ENCODE results near the gene OR52E1. TPM values are rescaled to one million over a fixed set of nuclear protein-coding genes. Genes with fewer than 3 reads are reported as not detected.

Gene OR52E1
- total and polyA plus RNA-seq, 5 donors from 2014 or later, result not detected

GRCh38 chr11:5117588-5117987 lies 48.2 kb downstream of the OR52E1 start:
- H3K9me3 ChIP-seq (ENCODE audit: control insufficient read depth in 2 of 2, low read length in 2 of 2), result no peaks in the 10 kb centered on the region
- Mint-ChIP-seq H3K27ac (no peak overlapping the region), H3K4me3 (no peak overlapping the region), H3K27me3 (peaks cover 4% of the 10 kb centered on the region), H3K4me1 (no peaks in the 10 kb centered on the region), H3K36me3 (no peaks in the 10 kb centered on the region), H3K9me3 (peaks cover 0 to 10% (median 0%) of the 10 kb centered on the region in 7 donors)
- H3K27me3 ChIP-seq (ENCODE audit: control insufficient read depth, insufficient read depth, low read length), result peaks cover 2% of the 10 kb centered on the region
- H3K4me3 ChIP-seq (ENCODE audit: low read depth, low read length), result no peak overlapping the region
- DNase-seq, result no peak
- H3K27ac ChIP-seq (ENCODE audit: insufficient read depth, low read length, poor library complexity, severe bottlenecking), result no peak overlapping the region
- H3K36me3 ChIP-seq (ENCODE audit: control insufficient read depth, insufficient read depth, low read length), result no peaks in the 10 kb centered on the region
- H3K4me1 ChIP-seq (ENCODE audit: control insufficient read depth, insufficient read depth, low read length, poor library complexity, severe bottlenecking), result no peaks in the 10 kb centered on the region
- ATAC-seq (ENCODE audit: low read depth in 2 of 2), result no peak

GRCh38 chr11:5118893-5119292 lies 49.5 kb downstream of the OR52E1 start:
- Mint-ChIP-seq H3K9me3 (peaks cover 0 to 8% (median 0%) of the 10 kb centered on the region in 7 donors), H3K4me3 (no peak overlapping the region), H3K27ac (no peak overlapping the region), H3K36me3 (no peaks in the 10 kb centered on the region), H3K4me1 (no peaks in the 10 kb centered on the region), H3K27me3 (peaks cover 6% of the 10 kb centered on the region)
- no peak overlapping the region for H3K27ac ChIP-seq (ENCODE audit: insufficient read depth, low read length, poor library complexity, severe bottlenecking)
- ATAC-seq (ENCODE audit: low read depth in 2 of 2) (no peak), DNase-seq (no peak)
- H3K36me3 ChIP-seq (ENCODE audit: control insufficient read depth, insufficient read depth, low read length), result no peaks in the 10 kb centered on the region
- H3K4me1 ChIP-seq (ENCODE audit: control insufficient read depth, insufficient read depth, low read length, poor library complexity, severe bottlenecking), result no peaks in the 10 kb centered on the region
- no peaks in the 10 kb centered on the region for H3K9me3 ChIP-seq (ENCODE audit: control insufficient read depth in 2 of 2, low read length in 2 of 2)
- H3K27me3 ChIP-seq (ENCODE audit: control insufficient read depth, insufficient read depth, low read length), result peaks cover 2% of the 10 kb centered on the region
- H3K4me3 ChIP-seq (ENCODE audit: low read depth, low read length), result no peak overlapping the region

Other genes starting within 250 kb of the OR52E1 start
- not detected for gene OR51F2, start 248.3 kb upstream of the OR52E1 start, total RNA-seq
- gene OR51F2, start 248.3 kb upstream of the OR52E1 start, polyA plus RNA-seq, result not detected
- gene OR51S1, start 220.4 kb upstream of the OR52E1 start, total RNA-seq, result not detected
- gene OR51S1, start 220.4 kb upstream of the OR52E1 start, polyA plus RNA-seq, result not detected
- gene OR51T1, start 187.7 kb upstream of the OR52E1 start, total RNA-seq, result not detected
- gene OR51T1, start 187.7 kb upstream of the OR52E1 start, polyA plus RNA-seq, result not detected
- gene OR51A7, start 165.8 kb upstream of the OR52E1 start, total RNA-seq, result not detected
- gene OR51A7, start 165.8 kb upstream of the OR52E1 start, polyA plus RNA-seq, result not detected
- not detected for gene OR51G2, start 150.2 kb upstream of the OR52E1 start, total RNA-seq
- not detected for gene OR51G2, start 150.2 kb upstream of the OR52E1 start, polyA plus RNA-seq
- gene OR51G1, start 145.2 kb upstream of the OR52E1 start, total RNA-seq, result not detected
- not detected for gene OR51G1, start 145.2 kb upstream of the OR52E1 start, polyA plus RNA-seq
- gene OR51A4, start 122.0 kb upstream of the OR52E1 start, total RNA-seq, result not detected
- not detected for gene OR51A4, start 122.0 kb upstream of the OR52E1 start, polyA plus RNA-seq
- gene OR51A2, start 113.9 kb upstream of the OR52E1 start, total RNA-seq, result not detected
- not detected for gene OR51A2, start 113.9 kb upstream of the OR52E1 start, polyA plus RNA-seq
- gene OR51L1, start 74.7 kb upstream of the OR52E1 start, total RNA-seq, result not detected
- not detected for gene OR51L1, start 74.7 kb upstream of the OR52E1 start, polyA plus RNA-seq
- gene OR52J3, start 23.0 kb upstream of the OR52E1 start, total RNA-seq, result not detected
- not detected for gene OR52J3, start 23.0 kb upstream of the OR52E1 start, polyA plus RNA-seq
- not detected for gene OR52E2, start 9.9 kb upstream of the OR52E1 start, total RNA-seq
- not detected for gene OR52E2, start 9.9 kb upstream of the OR52E1 start, polyA plus RNA-seq
- gene OR52A5, start 68.8 kb downstream of the OR52E1 start, total RNA-seq, result not detected
- gene OR52A5, start 68.8 kb downstream of the OR52E1 start, polyA plus RNA-seq, result not detected
- not detected for gene OR52A1, start 85.2 kb downstream of the OR52E1 start, total RNA-seq
- gene OR52A1, start 85.2 kb downstream of the OR52E1 start, polyA plus RNA-seq, result not detected
- not detected for gene OR51V1, start 131.1 kb downstream of the OR52E1 start, total RNA-seq
- gene OR51V1, start 131.1 kb downstream of the OR52E1 start, polyA plus RNA-seq, result not detected
- gene HBB, start 157.5 kb downstream of the OR52E1 start, total RNA-seq, result 2.7 TPM
- gene HBB, start 157.5 kb downstream of the OR52E1 start, polyA plus RNA-seq, result 1 to 10 TPM in 1 of 4 donors, under 1 TPM in 2, not detected in 1; 0.37 to 4.4 (median 0.47) TPM
- gene HBD, start 164.9 kb downstream of the OR52E1 start, total RNA-seq, result not detected
- not detected for gene HBD, start 164.9 kb downstream of the OR52E1 start, polyA plus RNA-seq
- gene HBG1, start 180.3 kb downstream of the OR52E1 start, total RNA-seq, result not detected
- not detected for gene HBG1, start 180.3 kb downstream of the OR52E1 start, polyA plus RNA-seq
- gene HBG2, start 185.2 kb downstream of the OR52E1 start, total RNA-seq, result not detected
- not detected for gene HBG2, start 185.2 kb downstream of the OR52E1 start, polyA plus RNA-seq
- not detected for gene HBE1, start 200.4 kb downstream of the OR52E1 start, total RNA-seq
- gene HBE1, start 200.4 kb downstream of the OR52E1 start, polyA plus RNA-seq, result not detected
- not detected for gene OR51B4, start 232.4 kb downstream of the OR52E1 start, total RNA-seq
- gene OR51B4, start 232.4 kb downstream of the OR52E1 start, polyA plus RNA-seq, result not detected

Data from CD4-positive, CD25-positive, alpha-beta regulatory T cell (primary cell).